Naive thymus-derived CD4-positive, alpha-beta T cell (primary cell): ENCODE measurements around the gene ACE. TPM values are rescaled to one million over a fixed set of nuclear protein-coding genes. Genes with fewer than 3 reads are reported as not detected.

Experiments used
- ATAC-seq: fragments of 150-1000 bp; cut with Tn5 transposase; 2 replicates; pipeline ENCODE4 v1.10.0; 2021; ENCODE audit warnings: mild to moderate bottlenecking, moderate library complexity
- CTCF ChIA-PET: fragments of 350-600 bp; sonication (Branson Sonifier 250); formaldehyde crosslinking; loops from one replicate; lab custom pipeline; 2021; ENCODE audit warnings: antibody characterized with exemption; lab: Charles Lee
- POLR2A ChIA-PET: fragments of 350-600 bp; sonication (Branson Sonifier 250); formaldehyde crosslinking; loops from one replicate; lab custom pipeline; 2021; ENCODE audit warnings: antibody characterized with exemption, inconsistent platforms; lab: Charles Lee
- DNase-seq, 9 donors: peaks; one replicate each; pipeline versions ENCODE4 v3.0.0 to v3.0.0-alpha.2; 2020 to 2022; ENCODE audit warnings: mixed read lengths in 1 of 9
- H3K27ac ChIP-seq: one replicate; pipeline ENCODE4 v1.7.0; 2013; ENCODE audit warnings: mild to moderate bottlenecking, low read depth, low read length, moderate library complexity
- H3K27me3 ChIP-seq, 2 donors: one replicate each; pipeline ENCODE4 v1.7.0; 2013; ENCODE audit warnings: low read length in 2 of 2, mild to moderate bottlenecking in 2 of 2, moderate library complexity in 2 of 2; ENCODE audit not compliant: control insufficient read depth in 2 of 2, insufficient read depth in 2 of 2
- H3K36me3 ChIP-seq, 3 experiments: 1 replicate in 2 of 3; 2 replicates in 1 of 3; pipeline ENCODE4 v1.7.0; 2013; ENCODE audit warnings: low read length in 3 of 3, mild to moderate bottlenecking in 3 of 3, moderate library complexity in 1 of 3; ENCODE audit not compliant: insufficient read depth in 3 of 3, control insufficient read depth in 2 of 3
- H3K4me1 ChIP-seq, 2 donors: one replicate each; pipeline ENCODE4 v1.7.0; 2013; ENCODE audit warnings: low read length in 2 of 2, mild to moderate bottlenecking in 2 of 2, moderate library complexity in 1 of 2; ENCODE audit not compliant: control insufficient read depth in 2 of 2, insufficient read depth in 2 of 2
- H3K4me3 ChIP-seq: 2 replicates; pipeline ENCODE4 v1.7.0; 2013; ENCODE audit warnings: mild to moderate bottlenecking, low read length
- H3K9me3 ChIP-seq, 3 experiments: 1 replicate in 2 of 3; 2 replicates in 1 of 3; pipeline ENCODE4 v1.7.0; 2013; ENCODE audit warnings: low read length in 3 of 3; ENCODE audit not compliant: control insufficient read depth in 2 of 3
- H3K27ac Mint-ChIP-seq, 9 donors: one replicate each; pipeline ENCODE4 v1.8.0; 2020 to 2022; ENCODE audit warnings: mixed read lengths in 9 of 9, mild to moderate bottlenecking in 8 of 9, moderate library complexity in 5 of 9, inconsistent platforms in 2 of 9
- H3K27me3 Mint-ChIP-seq, 5 donors: one replicate each; pipeline ENCODE4 v1.8.0; 2021 to 2022; ENCODE audit warnings: mixed read lengths in 5 of 5, mild to moderate bottlenecking in 1 of 5
- H3K36me3 Mint-ChIP-seq, 5 donors: one replicate each; pipeline ENCODE4 v1.8.0; 2020 to 2022; ENCODE audit warnings: mixed read lengths in 5 of 5, mild to moderate bottlenecking in 3 of 5, inconsistent platforms in 1 of 5
- H3K4me1 Mint-ChIP-seq, 7 donors: one replicate each; pipeline ENCODE4 v1.8.0; 2020 to 2022; ENCODE audit warnings: mixed read lengths in 7 of 7, mild to moderate bottlenecking in 3 of 7, inconsistent platforms in 1 of 7
- H3K4me3 Mint-ChIP-seq, 10 donors: one replicate each; pipeline ENCODE4 v1.8.0; 2020 to 2022; ENCODE audit warnings: mild to moderate bottlenecking in 10 of 10, mixed read lengths in 10 of 10, moderate library complexity in 6 of 10, inconsistent platforms in 2 of 10
- H3K9me3 Mint-ChIP-seq, 11 donors: one replicate each; pipeline ENCODE4 v1.8.0; 2020 to 2022; ENCODE audit warnings: mixed read lengths in 11 of 11, mild to moderate bottlenecking in 4 of 11, inconsistent platforms in 1 of 11, moderate library complexity in 1 of 11
- intact Hi-C, 2 donors: fragments of 100-400 bp; cut with micrococcal nuclease; formaldehyde crosslinking; loops; one replicate each; pipeline ENCODE4 v1.15.1; 2023
- polyA plus RNA-seq, 2 donors: library from polyadenylated mRNA; unstranded; fragments of 300-500 nt; fragmentation: Illumina TruSeq; gene quantifications; one replicate each; pipeline ENCODE4 v1.2.3, GENCODE V29; 2021
- total RNA-seq, 6 experiments: library from RNA in 5 of 6; stranded (reverse) in 5 of 6; gene quantifications; 1 replicate in 5 of 6; 2 replicates in 1 of 6; pipeline ENCODE4 v1.2.3 and lab custom pipeline; 2021 to 2026

The ACE gene
- total and polyA plus RNA-seq, 7 experiments from 2014 or later: 0.73 to 14.4 (median 2.3) TPM; not detected in 2

- H3K36me3 ChIP-seq: no peaks in the 10 kb centered on the region
- ATAC-seq: no peak
- Mint-ChIP-seq H3K27ac (peak overlapping the region in 2 of 9 donors; percentile 68 to 72), H3K9me3 (peaks cover 0 to 2% (median 0%) of the 10 kb centered on the region in 11 donors), H3K4me3 (no peak overlapping the region), H3K36me3 (peaks cover 0 to 5% (median 0%) of the 10 kb centered on the region in 5 donors), H3K27me3 (peaks cover 0 to 17% (median 0%) of the 10 kb centered on the region in 5 donors), H3K4me1 (peaks cover 23 to 41% (median 31%) of the 10 kb centered on the region in 7 donors)
- CTCF ChIA-PET: interaction anchor here (1.1 to 1.2 kb wide), 2 partner anchors 16 to 407 kb away, joined by 4 read pairs; no protein-coding TSS in a partner anchor
- H3K4me3 ChIP-seq: no peak overlapping the region
- POLR2A ChIA-PET: interaction anchor here (1.0 kb wide), 1 partner anchor 10 kb away, joined by 3 read pairs; no protein-coding TSS in a partner anchor
- H3K9me3 ChIP-seq: no peaks in the 10 kb centered on the region
- intact Hi-C loops: loop anchor here in 1 of 2 donors (10.0 kb wide), 1 partner anchor 63 kb away; no protein-coding TSS in a partner anchor
- DNase-seq: no peak
- no peaks in the 10 kb centered on the region for H3K27me3 ChIP-seq
- H3K4me1 ChIP-seq: peaks cover 20 to 29% of the 10 kb centered on the region in 2 donors
- no peak overlapping the region for H3K27ac ChIP-seq
Observed at GRCh38 chr17:63442074-63442473, 34.8 kb upstream of the ACE start.

GRCh38 chr17:63442549-63443035 lies 34.3 kb upstream of the ACE start:
- no peak overlapping the region for H3K27ac ChIP-seq
- no peak overlapping the region for H3K4me3 ChIP-seq
- Mint-ChIP-seq H3K4me1 (peaks cover 27 to 43% (median 36%) of the 10 kb centered on the region in 7 donors), H3K27ac (peak overlapping the region in 5 of 9 donors; percentile 34 to 83 (median 68)), H3K9me3 (peaks cover 0 to 2% (median 0%) of the 10 kb centered on the region in 11 donors), H3K36me3 (peaks cover 0 to 7% (median 0%) of the 10 kb centered on the region in 5 donors), H3K4me3 (no peak overlapping the region), H3K27me3 (peaks cover 0 to 17% (median 0%) of the 10 kb centered on the region in 5 donors)
- ATAC-seq (no peak), DNase-seq (no peak)
- ChIA-PET CTCF (interaction anchor here (1.1 kb wide), 1 partner anchor 28 kb away, joined by 3 read pairs; no protein-coding TSS in a partner anchor), POLR2A (interaction anchor here (0.9 to 1.3 kb wide), 3 partner anchors 9 to 16 kb away, joined by 3 to 4 read pairs (median 3); no protein-coding TSS in a partner anchor)
- H3K36me3 ChIP-seq: no peaks in the 10 kb centered on the region
- no peaks in the 10 kb centered on the region for H3K27me3 ChIP-seq
- intact Hi-C loops: loop anchor here in 1 of 2 donors (10.0 kb wide), 1 partner anchor 62 kb away; no protein-coding TSS in a partner anchor
- H3K4me1 ChIP-seq: peaks cover 25 to 33% of the 10 kb centered on the region in 2 donors
- no peaks in the 10 kb centered on the region for H3K9me3 ChIP-seq

GRCh38 chr17:63443053-63443452 lies 33.8 kb upstream of the ACE start:
- Mint-ChIP-seq H3K4me1 (peaks cover 27 to 43% (median 36%) of the 10 kb centered on the region in 7 donors), H3K4me3 (no peak overlapping the region), H3K9me3 (peaks cover 0 to 2% (median 0%) of the 10 kb centered on the region in 11 donors), H3K36me3 (peaks cover 0 to 7% (median 0%) of the 10 kb centered on the region in 5 donors), H3K27ac (peak overlapping the region in 4 of 9 donors; percentile 34 to 83 (median 70)), H3K27me3 (peaks cover 0 to 17% (median 0%) of the 10 kb centered on the region in 5 donors)
- ChIA-PET POLR2A (interaction anchor here (0.9 to 1.3 kb wide), 3 partner anchors 9 to 17 kb away, joined by 3 to 4 read pairs (median 3); no protein-coding TSS in a partner anchor), CTCF (interaction anchor here (0.9 to 1.1 kb wide), 3 partner anchors 17 to 169 kb away, joined by 3 to 4 read pairs (median 3); no protein-coding TSS in a partner anchor)
- Histone ChIP-seq H3K4me1 (peaks cover 30 to 33% of the 10 kb centered on the region in 2 donors), H3K4me3 (no peak overlapping the region), H3K27me3 (no peaks in the 10 kb centered on the region), H3K27ac (no peak overlapping the region), H3K36me3 (no peaks in the 10 kb centered on the region), H3K9me3 (no peaks in the 10 kb centered on the region)
- no peak for DNase-seq
- intact Hi-C loops: loop anchor here in 1 of 2 donors (10.0 kb wide), 1 partner anchor 62 kb away; no protein-coding TSS in a partner anchor
- no peak for ATAC-seq

- no peaks in the 10 kb centered on the region for H3K9me3 ChIP-seq
- no peaks in the 10 kb centered on the region for H3K9me3 Mint-ChIP-seq
- CTCF ChIA-PET: interaction anchor here (0.7 to 1.7 kb wide), 3 partner anchors 35 to 171 kb away, joined by 3 to 4 read pairs (median 3); no protein-coding TSS in a partner anchor
- no peak overlapping the region for H3K27ac ChIP-seq
- intact Hi-C loops: loop anchor here in 1 of 2 donors (10.0 kb wide), 1 partner anchor 60 kb away; no protein-coding TSS in a partner anchor
- H3K4me3 ChIP-seq: no peak overlapping the region
- DNase-seq (no peak), ATAC-seq (no peak)
- no peaks in the 10 kb centered on the region for H3K27me3 ChIP-seq
- H3K36me3 ChIP-seq: no peaks in the 10 kb centered on the region
- POLR2A ChIA-PET: interaction anchor here (1.1 to 1.9 kb wide), 3 partner anchors 10 to 175 kb away, joined by 3 to 6 read pairs (median 5); no protein-coding TSS in a partner anchor
- peak overlapping the region in 5 of 9 donors; percentile 30 to 84 (median 72) for H3K27ac Mint-ChIP-seq
- peaks cover 26 to 43% (median 39%) of the 10 kb centered on the region in 7 donors for H3K4me1 Mint-ChIP-seq
- peaks cover 23% of the 10 kb centered on the region in 2 donors for H3K4me1 ChIP-seq
- peaks cover 0 to 21% (median 0%) of the 10 kb centered on the region in 5 donors for H3K27me3 Mint-ChIP-seq
- H3K4me3 Mint-ChIP-seq: peak overlapping the region; percentile 65 to 87 (median 72)
- peaks cover 0 to 10% (median 0%) of the 10 kb centered on the region in 5 donors for H3K36me3 Mint-ChIP-seq
Observed at GRCh38 chr17:63444457-63444856, 32.4 kb upstream of the ACE start.

- no peak overlapping the region for H3K27ac ChIP-seq
- ChIA-PET CTCF (interaction anchor here (0.7 to 1.7 kb wide), 3 partner anchors 19 to 170 kb away, joined by 3 to 4 read pairs (median 3); no protein-coding TSS in a partner anchor), POLR2A (interaction anchor here (0.7 to 1.9 kb wide), 3 partner anchors 10 to 396 kb away, joined by 3 to 6 read pairs (median 5); no protein-coding TSS in a partner anchor)
- H3K9me3 Mint-ChIP-seq: no peaks in the 10 kb centered on the region
- peak overlapping the region; percentile 65 to 87 (median 72) for H3K4me3 Mint-ChIP-seq
- no peaks in the 10 kb centered on the region for H3K27me3 ChIP-seq
- H3K4me1 Mint-ChIP-seq: peaks cover 20 to 41% (median 33%) of the 10 kb centered on the region in 7 donors
- ATAC-seq: no peak
- H3K4me1 ChIP-seq: peaks cover 17% of the 10 kb centered on the region in 2 donors
- DNase-seq: no peak
- peaks cover 0 to 24% (median 0%) of the 10 kb centered on the region in 5 donors for H3K27me3 Mint-ChIP-seq
- H3K36me3 ChIP-seq: no peaks in the 10 kb centered on the region
- peak overlapping the region in 8 of 9 donors; percentile 37 to 86 (median 70) for H3K27ac Mint-ChIP-seq
- H3K9me3 ChIP-seq: no peaks in the 10 kb centered on the region
- no peak overlapping the region for H3K4me3 ChIP-seq
- intact Hi-C loops: loop anchor here (5.0 to 10.0 kb wide), 6 partner anchors 60 to 397 kb away; partner anchors contain the start of genes CCDC47 (in 1 of the 2), DCAF7 (in 1 of the 2), DDX42 (in 1 of the 2) and SMARCD2 (in 1 of the 2)
- H3K36me3 Mint-ChIP-seq: peaks cover 0 to 7% (median 0%) of the 10 kb centered on the region in 5 donors
Observed at GRCh38 chr17:63445065-63445464, 31.8 kb upstream of the ACE start.

GRCh38 chr17:63445571-63445953 lies 31.3 kb upstream of the ACE start:
- DNase-seq (peak in 6 of 9 donors; percentile 9 to 68 (median 40)), ATAC-seq (peak; percentile 81)
- H3K9me3 ChIP-seq: no peaks in the 10 kb centered on the region
- ChIA-PET CTCF (interaction anchor here (0.7 to 1.7 kb wide), 3 partner anchors 20 to 170 kb away, joined by 3 to 4 read pairs (median 3); no protein-coding TSS in a partner anchor), POLR2A (interaction anchor here (1.9 kb wide), 1 partner anchor 11 kb away, joined by 5 read pairs; no protein-coding TSS in a partner anchor)
- peak overlapping the region; percentile 65 to 87 (median 72) for H3K4me3 Mint-ChIP-seq
- H3K27ac Mint-ChIP-seq: peak overlapping the region in 7 of 9 donors; percentile 52 to 86 (median 72)
- no peaks in the 10 kb centered on the region for H3K27me3 ChIP-seq
- H3K36me3 ChIP-seq: no peaks in the 10 kb centered on the region
- no peaks in the 10 kb centered on the region for H3K9me3 Mint-ChIP-seq
- intact Hi-C loops: loop anchor here (5.0 to 10.0 kb wide), 6 partner anchors 59 to 397 kb away; partner anchors contain the start of genes CCDC47 (in 1 of the 2), DCAF7 (in 1 of the 2), DDX42 (in 1 of the 2) and SMARCD2 (in 1 of the 2)
- peak overlapping the region; percentile 67 for H3K27ac ChIP-seq
- H3K4me1 Mint-ChIP-seq: peaks cover 15 to 41% (median 28%) of the 10 kb centered on the region in 7 donors
- H3K4me1 ChIP-seq: peaks cover 12% of the 10 kb centered on the region in 2 donors
- H3K36me3 Mint-ChIP-seq: peaks cover 0 to 7% (median 0%) of the 10 kb centered on the region in 5 donors
- H3K4me3 ChIP-seq: peak overlapping the region; percentile 47
- peaks cover 0 to 24% (median 0%) of the 10 kb centered on the region in 5 donors for H3K27me3 Mint-ChIP-seq
